ENCODE measurements around the gene ABO.
"Not testable (repeated sequence)": the region's sequence is repeated elsewhere in the genome, so short reads cannot be mapped to it uniquely, and the experiment has no call there.

Gene ABO

DNA sequence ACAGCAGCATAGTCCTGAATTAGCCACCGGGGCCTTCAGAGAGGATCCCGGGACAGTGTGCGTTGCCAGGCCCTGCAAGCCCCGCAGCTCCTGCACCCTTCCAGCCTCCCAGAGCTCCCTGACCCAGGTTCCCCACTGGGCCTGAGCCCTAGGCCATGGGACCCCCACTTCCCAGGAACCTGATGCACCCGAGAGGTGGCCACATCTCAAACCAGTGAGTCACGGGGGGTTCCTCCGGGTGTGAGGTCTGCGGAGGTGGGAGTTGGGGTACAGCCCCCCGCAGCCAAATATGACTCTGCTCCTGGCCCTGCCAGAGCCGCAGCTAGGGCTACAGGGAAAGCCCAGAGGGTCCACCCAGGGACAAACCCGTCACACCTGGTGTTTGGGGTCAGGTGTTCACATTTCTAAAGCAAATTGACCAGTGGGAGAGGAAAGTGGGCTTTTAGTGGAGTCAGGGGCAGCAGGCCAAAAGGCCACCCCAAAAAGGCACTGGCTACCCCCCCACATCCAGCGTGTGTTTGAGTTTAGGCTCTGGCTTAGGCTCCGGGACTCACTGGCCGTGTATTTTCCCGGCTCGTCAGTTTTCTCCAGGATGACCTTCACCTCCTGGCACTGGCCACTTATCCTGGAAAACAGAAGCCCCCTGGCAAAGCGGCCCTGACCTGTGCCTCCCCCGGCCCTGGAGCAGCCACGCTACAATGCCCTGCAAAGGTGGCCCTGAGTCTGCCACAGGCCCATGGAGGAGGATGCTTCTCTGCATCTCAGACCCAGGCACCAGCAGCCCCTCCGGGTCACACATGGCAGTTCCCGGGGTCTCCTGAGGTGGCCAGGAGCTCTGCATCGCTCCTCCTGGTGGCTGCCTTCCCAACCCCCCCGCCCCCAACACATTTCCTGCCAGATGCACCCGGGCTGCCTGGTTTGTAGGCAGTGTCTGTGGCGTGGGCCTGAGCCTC lies 48.5 kb downstream of the ABO start:
- no peak for DNase-seq (ENCODE audit: low read depth, low spot score)

DNA sequence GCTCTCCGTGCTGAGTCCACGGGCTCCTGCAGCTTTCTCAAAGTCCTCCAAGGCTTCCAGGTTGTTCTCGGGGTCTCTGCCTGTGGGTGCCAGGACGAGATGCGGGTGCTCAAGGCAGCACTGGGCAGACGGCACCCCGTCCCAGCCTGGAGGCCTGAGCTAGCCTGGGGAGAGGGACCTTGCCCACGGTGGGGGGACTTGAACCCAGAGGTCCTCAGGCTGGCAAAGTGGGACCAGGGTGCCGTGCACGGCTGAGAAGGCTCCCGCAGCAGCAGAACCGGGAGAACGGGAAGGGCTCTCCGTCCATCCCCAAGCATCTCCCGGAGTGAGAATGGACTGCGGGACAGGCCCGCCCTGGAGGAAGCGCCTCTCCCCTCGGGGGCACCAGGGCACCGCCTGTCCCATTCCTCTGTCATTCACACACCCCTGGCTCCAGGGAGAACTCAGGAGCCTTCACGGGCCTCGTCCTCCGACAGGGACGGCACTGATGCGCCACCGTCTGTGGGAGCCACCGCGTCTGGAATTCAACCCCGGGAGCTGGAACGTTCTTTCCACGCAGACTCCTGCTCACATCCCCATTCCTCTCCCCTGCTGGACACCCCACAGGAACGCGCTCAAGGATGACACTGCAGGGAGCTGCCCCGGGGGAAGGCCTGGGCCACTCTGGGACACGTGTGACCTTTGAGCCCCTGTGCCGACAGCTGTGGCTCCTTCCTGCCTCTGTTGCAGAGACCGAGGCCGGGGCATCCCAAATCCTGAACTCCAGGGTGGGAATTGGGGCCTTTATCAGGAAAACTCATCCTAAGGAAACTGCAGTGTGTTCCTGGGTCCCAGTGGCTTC lies 49.6 kb downstream of the ABO start:
- DNase-seq (ENCODE audit: low read depth, low spot score) = no peak

DNA sequence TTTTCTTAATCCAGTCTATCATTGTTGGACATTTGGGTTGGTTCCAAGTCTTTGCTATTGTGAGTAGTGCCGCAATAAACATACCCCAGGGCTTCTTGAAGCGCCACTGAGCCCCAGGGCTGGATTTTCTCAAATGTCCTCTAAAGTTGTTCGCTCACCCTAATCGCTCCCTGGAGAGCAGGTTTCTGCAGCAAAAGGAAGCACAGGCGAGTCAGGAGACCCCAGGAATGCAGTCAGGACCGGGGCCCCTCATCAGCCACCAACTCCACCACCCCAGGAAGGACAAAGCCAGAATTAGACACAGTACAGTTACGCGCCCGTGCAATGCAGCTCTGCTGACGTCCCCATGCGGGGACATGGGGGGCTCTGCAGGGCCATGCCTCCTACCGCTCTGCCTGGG lies 50.2 kb downstream of the ABO start:
- no peak for DNase-seq (ENCODE audit: low read depth, low spot score)

DNA sequence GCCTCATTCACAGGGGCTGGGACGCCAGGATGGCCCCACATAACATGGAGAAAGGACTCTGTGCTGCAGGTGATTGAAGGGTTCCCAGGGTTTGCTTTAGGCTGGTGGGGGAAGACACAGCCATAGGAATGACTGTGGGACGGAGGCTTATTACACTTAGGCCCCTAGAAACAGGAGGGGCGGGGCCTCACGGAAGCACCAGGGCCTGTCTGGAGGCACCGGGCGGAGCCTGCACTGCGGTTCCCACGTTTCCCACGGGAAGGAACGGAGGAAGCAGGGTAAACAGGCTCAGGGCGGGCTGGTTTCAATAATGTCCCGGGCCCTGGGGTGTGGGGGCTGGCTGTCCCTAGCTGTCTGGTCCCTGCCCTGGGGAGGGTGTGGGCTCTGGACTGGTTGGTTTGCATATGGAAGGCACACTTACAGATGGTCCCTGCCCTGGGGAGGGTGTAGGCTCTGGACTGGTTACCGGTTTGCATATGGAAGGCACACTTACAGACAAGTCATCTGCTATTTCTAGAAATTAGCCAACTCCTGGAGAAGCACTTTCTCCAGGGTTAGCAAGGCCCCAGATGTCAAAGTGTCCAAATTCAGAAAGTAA lies 51.7 kb downstream of the ABO start:
- DNase-seq (ENCODE audit: low read depth, low spot score) = not testable (repeated sequence)

DNA sequence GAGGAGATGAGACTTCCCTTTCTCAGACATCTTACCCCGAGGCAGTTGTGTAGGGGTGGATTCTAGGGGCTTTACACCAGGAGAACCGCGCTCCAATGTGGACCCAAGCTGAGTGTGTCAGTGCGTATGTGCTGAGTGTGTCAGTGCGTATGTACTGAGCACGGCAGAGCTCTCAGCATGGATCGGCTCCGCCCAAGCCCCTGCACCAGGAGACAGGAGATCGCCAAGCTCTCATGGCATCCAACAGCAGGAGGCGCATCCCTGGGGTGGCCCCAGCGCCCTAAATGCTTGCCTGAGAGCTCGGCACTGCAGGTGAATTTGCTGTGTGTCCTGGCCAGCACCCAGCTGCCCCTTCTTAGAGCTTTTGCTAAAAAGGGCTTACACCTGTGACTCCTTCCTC lies 53.0 kb downstream of the ABO start:
- DNase-seq (ENCODE audit: low read depth, low spot score) = not testable (repeated sequence)

DNA sequence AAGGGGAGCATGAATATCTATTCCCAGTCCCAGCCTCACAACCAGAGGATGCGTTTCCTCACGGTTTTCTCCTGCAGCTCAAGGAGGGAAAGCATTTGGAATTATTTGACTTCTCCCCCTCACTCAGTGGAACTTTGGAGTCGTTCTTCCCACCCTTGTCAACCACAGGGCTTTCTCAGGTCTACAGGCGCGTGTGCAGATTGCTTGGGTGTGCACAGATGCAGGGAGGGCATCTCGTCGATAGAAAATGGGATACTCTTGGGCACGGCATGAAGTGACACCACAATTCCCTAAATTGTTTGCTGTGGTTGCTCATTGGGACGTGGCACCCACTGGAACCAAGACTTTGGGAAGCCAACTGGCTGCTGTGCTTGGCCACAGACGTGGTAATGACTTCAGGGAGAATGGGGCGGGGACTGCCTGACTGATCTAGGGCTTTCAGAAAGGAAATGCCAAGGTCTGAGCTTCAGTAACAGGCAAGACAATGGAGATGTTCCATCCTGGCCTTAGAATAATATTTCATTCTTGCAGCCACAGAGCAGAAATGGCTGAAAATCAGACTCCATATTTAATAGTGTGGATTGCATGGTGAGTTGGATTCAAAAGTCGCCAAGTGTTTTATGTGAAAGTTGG lies 53.7 kb downstream of the ABO start:
- no peak for DNase-seq (ENCODE audit: low read depth, low spot score)

DNA sequence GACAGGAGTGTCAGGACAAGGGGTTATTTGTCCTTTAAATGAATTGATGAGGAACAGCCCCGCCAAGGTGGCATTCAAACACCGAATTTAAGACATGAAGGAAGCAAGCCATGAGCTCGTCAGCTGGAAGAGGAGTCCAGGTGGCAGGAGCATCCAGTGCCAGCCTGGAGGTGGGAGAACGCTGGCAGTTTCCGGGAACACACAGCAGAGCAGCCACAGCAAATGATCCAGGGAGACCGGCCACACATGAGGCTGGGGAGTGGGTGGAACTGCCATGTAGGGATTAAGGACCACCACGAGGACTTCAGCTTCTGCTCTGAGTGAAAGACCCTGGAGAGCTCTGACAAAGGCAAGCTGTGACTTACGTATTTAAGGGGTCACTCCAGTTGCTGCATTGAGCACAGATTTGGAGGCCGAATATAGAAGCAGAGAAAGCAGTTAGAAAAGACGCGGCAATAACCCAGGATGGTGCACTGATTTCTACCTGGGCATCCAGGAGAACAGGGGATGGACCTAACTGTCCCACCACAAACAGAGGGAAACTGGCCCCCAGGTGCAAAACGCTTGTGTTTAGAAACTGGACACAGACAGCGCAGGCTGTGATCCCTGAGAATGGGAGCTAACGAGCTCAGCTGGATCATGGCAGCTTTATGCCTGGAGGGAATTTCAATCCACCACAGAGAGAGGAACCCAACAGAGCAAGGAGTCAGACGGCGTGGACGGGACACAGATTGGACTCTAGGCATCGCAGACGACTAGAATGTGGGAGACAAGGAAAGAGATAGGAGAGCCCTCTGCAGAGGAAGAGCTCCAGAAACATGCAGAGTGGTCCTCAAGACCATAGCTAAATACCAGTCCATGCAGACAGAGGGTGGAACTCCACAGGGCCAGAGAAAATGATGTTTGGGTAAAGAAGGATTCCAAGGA lies 56.7 kb downstream of the ABO start:
- not testable (repeated sequence) for DNase-seq (ENCODE audit: low read depth, low spot score)

DNA sequence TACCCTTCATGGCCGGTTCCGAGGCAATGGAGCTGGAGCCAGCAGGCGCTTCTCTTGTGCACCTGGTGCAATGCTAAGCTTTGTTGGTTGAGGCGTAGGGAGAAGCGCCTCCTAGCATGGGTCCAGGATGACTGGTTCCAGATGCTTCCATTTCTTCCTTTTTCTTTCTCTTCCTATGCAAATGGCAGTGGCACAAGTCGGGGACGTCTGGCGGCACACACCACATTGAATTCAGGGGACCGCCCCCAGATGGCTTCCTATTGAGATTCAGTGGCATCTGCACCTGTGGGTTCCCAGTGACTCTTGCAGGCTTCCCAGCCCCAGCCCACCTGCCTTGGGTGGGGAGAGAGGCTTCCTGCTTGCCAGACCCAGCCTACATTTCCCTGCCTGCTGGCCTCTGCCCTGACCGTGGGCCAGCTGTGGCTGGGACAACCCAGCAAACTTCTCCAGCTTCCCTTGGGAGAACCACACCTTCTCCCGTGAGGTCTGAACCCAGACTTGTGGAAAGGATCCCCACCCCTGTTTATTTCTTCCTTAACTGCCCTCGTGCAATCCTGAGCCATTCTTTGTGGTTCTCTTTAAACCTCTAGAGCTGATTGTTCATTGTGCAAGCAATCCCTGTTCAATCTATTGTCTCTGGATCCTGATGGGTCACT lies 57.5 kb downstream of the ABO start:
- not testable (repeated sequence) for DNase-seq (ENCODE audit: low read depth, low spot score)

DNA sequence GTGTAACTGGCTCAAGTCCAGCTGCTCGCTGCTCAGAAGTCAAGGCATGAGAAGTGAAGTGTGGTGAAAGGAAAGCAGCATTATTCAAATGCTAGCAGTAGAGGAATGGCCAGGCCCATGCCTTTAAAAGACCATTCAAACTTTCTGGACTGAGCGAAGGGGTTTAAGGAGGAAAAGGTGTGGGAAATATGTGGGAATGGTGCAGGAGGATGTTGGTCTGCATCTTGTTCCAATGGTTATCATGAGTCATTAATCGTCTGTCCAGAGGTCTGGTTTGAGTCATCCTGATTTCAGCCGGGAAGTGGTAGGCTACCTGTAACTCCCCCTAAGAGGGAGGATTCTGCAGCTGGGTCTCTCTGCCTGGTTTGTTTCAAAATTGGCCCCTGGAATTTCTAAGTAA lies 60.7 kb downstream of the ABO start:
- DNase-seq (ENCODE audit: low read depth, low spot score) = not testable (repeated sequence)

DNA sequence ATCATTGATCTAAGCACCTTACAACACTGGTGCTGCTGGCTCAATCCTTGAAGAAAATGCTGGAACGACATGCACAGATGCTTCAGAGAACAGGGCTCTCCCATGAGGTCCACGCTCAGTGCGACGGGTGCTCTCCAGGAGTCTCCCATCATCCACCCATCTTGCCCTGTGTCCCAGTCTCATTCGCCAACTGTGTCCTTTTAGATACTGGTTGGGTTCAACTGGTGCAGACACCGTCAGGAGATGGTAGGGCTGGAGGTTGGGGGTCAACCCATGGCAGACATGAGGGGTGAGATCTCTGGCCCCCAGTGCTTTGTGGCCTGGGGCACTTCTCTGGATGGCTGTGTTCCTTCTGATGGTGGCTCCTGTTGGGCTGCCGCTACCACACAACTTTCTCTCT lies 64.4 kb downstream of the ABO start:
- DNase-seq (ENCODE audit: low read depth, low spot score) = no peak

DNA sequence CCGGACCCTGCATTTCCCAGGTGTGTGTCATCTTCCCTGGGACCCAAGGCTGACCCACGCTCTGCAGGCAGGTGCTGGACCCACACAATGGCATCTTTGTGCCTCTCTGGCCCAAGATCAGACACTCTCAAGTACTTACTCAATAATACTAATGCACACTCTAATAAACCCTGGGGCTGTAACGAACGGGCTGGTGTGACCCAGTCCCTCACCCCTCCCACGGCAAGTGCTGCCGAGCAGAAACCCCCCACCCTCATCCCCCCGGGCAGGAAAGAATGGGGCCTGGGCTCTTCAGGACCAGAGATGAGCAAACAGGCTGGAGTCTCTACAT lies 64.8 kb downstream of the ABO start:
- no peak for DNase-seq (ENCODE audit: low read depth, low spot score)

DNA sequence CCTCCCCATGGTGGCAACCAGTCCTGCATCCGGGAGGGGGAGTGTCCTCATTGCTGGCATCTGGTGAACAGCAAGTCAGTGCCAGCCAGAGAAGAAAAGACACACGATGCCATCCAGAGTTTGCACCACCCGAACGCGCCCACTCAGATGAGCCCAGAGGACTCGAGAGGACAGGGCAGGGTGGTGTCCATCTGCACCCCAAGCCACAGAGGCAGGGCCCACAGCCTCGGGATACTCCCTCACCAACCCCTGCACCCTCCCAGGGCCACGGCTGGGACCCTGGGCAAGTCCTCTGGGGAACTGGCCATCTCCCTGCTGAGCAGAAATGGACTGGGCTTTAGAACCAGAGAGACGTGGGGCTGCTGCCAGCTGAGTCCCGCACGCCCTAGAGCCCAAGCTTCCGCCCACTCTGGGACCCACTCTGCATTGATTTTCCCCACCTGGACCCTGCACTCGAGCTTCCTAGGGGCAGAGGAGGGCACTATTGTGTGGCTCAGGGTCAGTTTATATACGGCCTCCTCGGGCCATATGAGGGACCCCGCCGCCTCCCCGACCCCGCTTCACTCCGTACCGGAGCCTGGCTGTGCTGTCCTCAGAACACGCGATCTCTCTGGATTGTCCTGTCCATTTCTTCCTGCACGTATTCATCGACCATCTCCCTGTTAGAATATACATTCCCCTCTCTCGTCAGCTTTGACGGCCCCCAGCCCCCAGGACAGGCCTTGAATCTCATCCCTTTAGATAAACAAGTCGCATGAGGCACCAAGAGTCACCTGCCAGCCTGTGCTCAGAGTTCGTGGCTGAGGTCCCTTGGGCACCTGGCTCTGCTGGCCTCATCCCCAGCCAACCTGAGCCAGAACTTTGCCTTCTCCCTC lies 65.4 kb downstream of the ABO start:
- not testable (repeated sequence) for DNase-seq (ENCODE audit: low read depth, low spot score)

DNA sequence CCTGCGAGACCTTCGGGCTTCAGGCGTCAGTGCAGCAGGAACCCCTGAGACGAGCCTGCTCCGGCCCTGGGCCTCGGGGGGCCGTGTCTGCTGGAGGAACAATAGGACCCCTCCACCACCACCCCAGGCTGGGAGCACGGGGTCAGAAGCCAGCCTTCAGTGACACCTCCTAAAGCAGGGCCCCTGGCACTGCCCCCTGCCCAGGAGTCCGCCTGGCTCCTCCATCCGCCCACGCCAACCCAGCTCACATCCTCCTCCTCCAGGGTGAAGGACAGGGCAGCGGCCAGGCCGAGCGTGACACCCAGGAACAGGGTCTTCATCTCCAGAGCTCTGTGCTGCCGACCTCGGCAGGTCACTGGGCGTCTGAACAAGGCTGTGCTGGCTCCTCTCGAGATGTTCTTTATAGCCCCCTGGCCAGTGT lies 66.1 kb downstream of the ABO start, which contains the start of gene OBP2B:
OBP2B (minus strand) TSS at position 371 of the 421 bp plus-strand sequence; CDS start at position 320, 51 bp downstream.
- not testable (repeated sequence) for DNase-seq (ENCODE audit: low read depth, low spot score)

DNA sequence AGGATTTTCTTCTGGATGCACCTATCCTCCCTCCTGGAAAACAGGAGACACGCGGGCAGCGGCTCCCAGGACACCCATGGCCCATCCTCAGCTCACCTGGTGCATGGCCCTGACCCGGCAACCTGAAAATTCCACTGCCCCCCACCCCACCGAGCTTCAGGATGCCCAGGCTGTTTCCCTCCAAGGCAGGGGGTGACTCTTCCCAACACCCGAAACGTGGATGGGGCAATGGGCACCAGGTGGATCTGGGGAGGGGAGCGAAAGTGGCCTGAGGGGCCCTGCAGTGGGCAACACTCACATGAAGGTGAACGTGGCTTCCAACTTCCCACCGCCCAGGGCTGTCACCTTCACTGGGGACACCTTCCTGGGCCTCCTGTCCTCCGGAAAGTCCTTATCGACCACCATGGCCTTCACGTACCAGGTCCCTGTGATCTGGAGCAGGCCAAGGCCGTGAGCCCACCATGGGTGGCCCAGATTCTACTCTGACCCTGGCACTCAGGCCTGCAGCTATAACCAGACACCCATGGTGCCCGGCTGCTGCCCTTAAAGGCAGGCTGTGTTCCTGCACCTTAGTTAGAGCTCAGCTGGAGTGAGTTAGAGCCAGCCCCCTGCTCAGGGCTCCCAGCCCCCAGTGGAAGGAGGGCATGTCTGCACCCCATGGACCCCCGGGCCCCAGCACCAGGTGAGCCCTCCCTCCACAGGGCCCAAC lies 66.7 kb downstream of the ABO start:
- not testable (repeated sequence) for DNase-seq (ENCODE audit: low read depth, low spot score)

DNA sequence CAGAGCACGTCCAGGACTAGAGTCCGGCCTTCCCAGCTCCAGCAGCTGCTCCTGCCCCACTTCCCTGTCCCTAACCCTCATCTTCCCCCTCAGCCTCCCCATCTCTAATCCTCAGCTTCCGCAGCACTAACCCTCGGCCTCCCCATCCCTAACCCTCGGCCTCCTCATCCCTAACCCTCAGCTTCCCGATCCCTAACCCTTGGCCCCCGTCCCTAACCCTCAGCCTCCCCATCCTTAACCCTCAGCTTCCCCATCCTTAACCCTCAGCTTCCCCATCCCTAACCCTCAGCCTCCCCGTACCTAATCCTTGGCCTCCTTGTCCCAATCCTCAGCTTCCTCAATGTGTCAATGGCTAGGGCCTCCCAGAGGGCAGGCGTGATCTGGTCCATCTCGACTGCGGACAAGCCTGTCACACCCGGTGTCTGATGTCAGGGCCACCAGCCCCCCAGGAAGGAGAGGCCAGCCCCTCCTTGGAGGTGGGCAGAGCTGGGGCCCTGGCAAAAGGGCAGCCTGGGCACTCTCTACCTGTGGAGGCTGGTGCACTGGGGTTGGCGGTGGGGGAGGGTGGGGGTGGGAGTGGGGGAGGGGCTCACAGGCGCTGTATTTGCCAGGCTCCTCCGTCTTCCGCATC lies 67.3 kb downstream of the ABO start:
- no peak for DNase-seq (ENCODE audit: low read depth, low spot score)

DNA sequence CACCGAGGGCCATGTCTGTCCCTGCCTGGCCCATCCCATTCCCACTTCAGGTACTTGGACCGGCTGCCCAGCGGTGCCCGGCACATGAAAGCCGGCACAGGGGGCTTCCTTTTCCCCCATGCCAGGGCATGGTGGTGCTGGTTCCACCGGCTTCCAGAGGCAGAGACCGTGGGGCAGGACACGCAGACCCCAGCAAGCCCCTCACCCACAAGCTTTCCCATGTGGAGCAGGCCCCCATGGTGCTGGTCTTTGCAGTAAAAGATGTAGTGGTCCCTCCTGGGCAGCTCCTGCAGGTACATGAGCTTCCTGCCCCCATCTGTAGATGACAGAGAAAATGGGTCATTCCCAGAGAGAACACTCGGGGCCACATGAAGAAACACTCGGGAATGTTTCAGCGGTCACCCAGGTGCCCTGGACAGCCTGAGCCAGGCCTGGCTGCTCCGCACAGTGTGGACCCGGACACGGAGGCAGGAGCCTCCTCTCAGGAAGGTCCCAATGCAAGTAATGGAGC lies 67.9 kb downstream of the ABO start:
- no peak for DNase-seq (ENCODE audit: low read depth, low spot score)

All from brain pericyte (primary cell).